ENCODE measurements around the gene CTSZ. TPM values are rescaled to one million over a fixed set of nuclear protein-coding genes. Genes with fewer than 3 reads are reported as not detected.

CTSZ gene
- total RNA-seq, 5 donors from 2014 or later (not counting 1 experiment from before 2014, with no cell fraction given): 16.8 to 37.1 (median 26.1) TPM

DNA sequence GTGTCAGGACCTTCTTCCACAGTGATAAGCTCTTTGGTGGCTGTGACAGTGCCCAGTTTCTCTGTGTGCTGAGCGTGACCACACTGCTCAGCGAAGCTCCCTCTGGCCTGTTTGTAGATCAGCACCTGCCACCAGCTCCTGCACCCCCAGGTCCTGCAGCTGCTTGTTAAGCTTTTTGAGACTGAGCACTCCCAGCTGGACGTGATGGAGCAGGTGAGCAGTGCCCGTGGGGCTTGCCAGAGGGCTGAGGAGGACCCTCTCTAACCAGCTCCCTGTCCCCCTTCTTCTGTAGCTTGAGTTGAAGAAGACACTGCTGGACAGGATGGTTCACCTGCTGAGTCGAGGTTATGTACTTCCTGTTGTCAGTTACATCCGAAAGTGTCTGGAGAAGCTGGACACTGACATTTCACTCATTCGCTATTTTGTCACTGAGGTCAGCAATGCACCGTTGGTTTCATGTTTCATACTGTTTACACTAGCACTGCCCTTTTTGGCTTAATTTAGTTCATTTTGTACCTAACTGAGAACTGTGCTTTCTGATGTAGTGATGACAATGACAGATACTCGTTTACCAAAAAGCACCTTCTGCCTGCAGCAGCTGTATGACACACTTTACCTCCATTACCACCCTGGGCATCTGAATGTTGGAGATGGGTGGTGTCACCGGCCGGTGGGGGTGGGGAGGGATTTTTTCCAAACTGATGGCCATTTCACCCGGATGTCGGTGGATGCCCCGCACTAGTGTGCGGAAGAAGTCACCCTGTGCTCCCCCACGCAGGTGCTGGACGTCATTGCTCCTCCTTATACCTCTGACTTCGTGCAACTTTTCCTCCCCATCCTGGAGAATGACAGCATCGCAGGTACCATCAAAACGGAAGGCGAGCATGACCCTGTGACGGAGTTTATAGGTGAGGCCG is 13.5 kb downstream of the CTSZ start:
- peaks cover 18 to 88% of the 10 kb centered on the region in 2 donors for H3K36me3 ChIP-seq (ENCODE audit: control insufficient read depth in 2 of 2, extremely low read depth in 1 of 2, insufficient read depth in 1 of 2, low read length in 1 of 2)
- no peak overlapping the region for H3K4me3 ChIP-seq (ENCODE audit: control insufficient read depth in 1 of 2, extremely low read depth in 1 of 2, low read length in 1 of 2)
- ATAC-seq (replicated peaks in 1 of 4) (no peak), DNase-seq (no peak)
- H3K4me3 Mint-ChIP-seq: no peak overlapping the region
- no peaks in the 10 kb centered on the region for H3K27me3 Mint-ChIP-seq
- H3K27ac ChIP-seq (ENCODE audit: low read length): no peak overlapping the region
- no peaks in the 10 kb centered on the region for H3K27me3 ChIP-seq (replicated peaks in 1 of 2; ENCODE audit: control insufficient read depth in 2 of 2, extremely low read depth in 1 of 2, insufficient read depth in 2 of 2, low read length in 1 of 2)
- no peaks in the 10 kb centered on the region for H3K9me3 ChIP-seq
- no peaks in the 10 kb centered on the region for H3K4me1 ChIP-seq (ENCODE audit: control insufficient read depth in 1 of 2, extremely low read depth in 1 of 2, insufficient read depth in 2 of 2, low read length in 2 of 2)
- H3K9me3 Mint-ChIP-seq: no peaks in the 10 kb centered on the region
- peak overlapping the region in 1 of 2 donors; percentile 77 for H3K27ac Mint-ChIP-seq
- peaks cover 0 to 3% (median 3%) of the 10 kb centered on the region in 3 donors for H3K4me1 Mint-ChIP-seq
- WGBS (ENCODE audit: insufficient coverage): 92% methylated on average over 10 of the region's 23 CpGs
- POLR2A ChIA-PET: interaction anchor here (0.6 to 0.7 kb wide), 3 partner anchors 17 to 340 kb away, joined by 3 to 6 read pairs (median 6); no protein-coding TSS in a partner anchor
- H3K36me3 Mint-ChIP-seq: peaks cover 64% of the 10 kb centered on the region
- CTCF ChIA-PET: interaction anchor here (0.6 to 0.8 kb wide), 2 partner anchors 9 to 57 kb away, joined by 3 read pairs; no protein-coding TSS in a partner anchor

- 100% methylated on average over 1 of the region's 3 CpGs for WGBS (ENCODE audit: insufficient coverage)
- no peak for ATAC-seq (replicated peaks in 1 of 4)
- Mint-ChIP-seq H3K4me1 (peaks cover 0 to 3% (median 3%) of the 10 kb centered on the region in 3 donors), H3K27ac (no peak overlapping the region), H3K4me3 (no peak overlapping the region), H3K9me3 (no peaks in the 10 kb centered on the region), H3K27me3 (no peaks in the 10 kb centered on the region), H3K36me3 (peaks cover 68% of the 10 kb centered on the region)
- ChIA-PET CTCF (interaction anchor here in 1 of 2 donors (0.6 kb wide), 1 partner anchor 57 kb away, joined by 3 read pairs; no protein-coding TSS in a partner anchor), POLR2A (interaction anchor here (0.6 to 0.7 kb wide), 2 partner anchors 16 to 339 kb away, joined by 3 to 6 read pairs; no protein-coding TSS in a partner anchor)
- Histone ChIP-seq H3K4me1 (ENCODE audit: control insufficient read depth in 1 of 2, extremely low read depth in 1 of 2, insufficient read depth in 2 of 2, low read length in 2 of 2) (no peaks in the 10 kb centered on the region), H3K27me3 (replicated peaks in 1 of 2; ENCODE audit: control insufficient read depth in 2 of 2, extremely low read depth in 1 of 2, insufficient read depth in 2 of 2, low read length in 1 of 2) (no peaks in the 10 kb centered on the region), H3K9me3 (no peaks in the 10 kb centered on the region), H3K36me3 (ENCODE audit: control insufficient read depth in 2 of 2, extremely low read depth in 1 of 2, insufficient read depth in 1 of 2, low read length in 1 of 2) (peaks cover 18 to 95% of the 10 kb centered on the region in 2 donors), H3K4me3 (ENCODE audit: control insufficient read depth in 1 of 2, extremely low read depth in 1 of 2, low read length in 1 of 2) (no peak overlapping the region), H3K27ac (ENCODE audit: low read length) (no peak overlapping the region)
- DNase-seq: no peak
Observed at GRCh38 chr20:58992911-58993310, 14.1 kb downstream of the CTSZ start.

DNA sequence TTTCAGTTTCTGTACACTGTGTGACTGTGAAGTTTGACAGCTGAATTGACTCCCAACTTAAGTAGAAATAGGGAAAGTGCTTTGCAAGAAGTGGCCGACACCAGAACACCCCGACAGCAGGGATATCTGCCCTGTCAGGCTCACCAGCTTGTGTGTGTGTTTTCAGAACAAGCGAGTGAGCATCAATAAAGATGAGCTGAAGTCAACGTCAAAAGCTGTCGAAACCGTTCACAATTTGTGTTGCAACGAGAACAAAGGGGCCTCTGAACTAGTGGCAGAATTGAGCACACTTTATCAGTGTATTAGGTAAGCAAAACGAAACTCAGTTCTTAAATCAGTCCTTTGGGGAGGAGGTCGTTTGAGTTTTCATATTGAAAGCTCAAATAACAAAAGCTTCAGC is 15.3 kb downstream of the CTSZ start:
- Mint-ChIP-seq H3K4me3 (no peak overlapping the region), H3K4me1 (peaks cover 0 to 5% (median 4%) of the 10 kb centered on the region in 3 donors), H3K27me3 (no peaks in the 10 kb centered on the region), H3K9me3 (no peaks in the 10 kb centered on the region), H3K36me3 (peaks cover 71% of the 10 kb centered on the region), H3K27ac (no peak overlapping the region)
- H3K4me3 ChIP-seq (ENCODE audit: control insufficient read depth in 1 of 2, extremely low read depth in 1 of 2, low read length in 1 of 2): no peak overlapping the region
- DNase-seq (no peak), ATAC-seq (replicated peaks in 1 of 4) (no peak)
- H3K9me3 ChIP-seq: no peaks in the 10 kb centered on the region
- H3K36me3 ChIP-seq (ENCODE audit: control insufficient read depth in 2 of 2, extremely low read depth in 1 of 2, insufficient read depth in 1 of 2, low read length in 1 of 2): peaks cover 13 to 95% of the 10 kb centered on the region in 2 donors
- 99% methylated on average over 7 of the region's 9 CpGs for WGBS (ENCODE audit: insufficient coverage)
- CTCF ChIA-PET: interaction anchor here in 1 of 2 donors (0.5 kb wide), 1 partner anchor 53 kb away, joined by 5 read pairs; no protein-coding TSS in a partner anchor
- POLR2A ChIA-PET: no interaction called here
- H3K4me1 ChIP-seq (ENCODE audit: control insufficient read depth in 1 of 2, extremely low read depth in 1 of 2, insufficient read depth in 2 of 2, low read length in 2 of 2): no peaks in the 10 kb centered on the region
- no peaks in the 10 kb centered on the region for H3K27me3 ChIP-seq (replicated peaks in 1 of 2; ENCODE audit: control insufficient read depth in 2 of 2, extremely low read depth in 1 of 2, insufficient read depth in 2 of 2, low read length in 1 of 2)
- no peak overlapping the region for H3K27ac ChIP-seq (ENCODE audit: low read length)

- Mint-ChIP-seq H3K4me1 (peaks cover under 1 to 10% (median 8%) of the 10 kb centered on the region in 3 donors), H3K27ac (peak overlapping the region in 1 of 2 donors; percentile 49), H3K27me3 (no peaks in the 10 kb centered on the region), H3K9me3 (no peaks in the 10 kb centered on the region), H3K4me3 (no peak overlapping the region), H3K36me3 (peaks cover 68% of the 10 kb centered on the region)
- Histone ChIP-seq H3K36me3 (ENCODE audit: control insufficient read depth in 2 of 2, extremely low read depth in 1 of 2, insufficient read depth in 1 of 2, low read length in 1 of 2) (peaks cover 13 to 95% of the 10 kb centered on the region in 2 donors), H3K9me3 (no peaks in the 10 kb centered on the region), H3K27ac (ENCODE audit: low read length) (no peak overlapping the region), H3K4me1 (ENCODE audit: control insufficient read depth in 1 of 2, extremely low read depth in 1 of 2, insufficient read depth in 2 of 2, low read length in 2 of 2) (peaks cover 0 to 2% of the 10 kb centered on the region in 2 experiments), H3K4me3 (ENCODE audit: control insufficient read depth in 1 of 2, extremely low read depth in 1 of 2, low read length in 1 of 2) (no peak overlapping the region), H3K27me3 (replicated peaks in 1 of 2; ENCODE audit: control insufficient read depth in 2 of 2, extremely low read depth in 1 of 2, insufficient read depth in 2 of 2, low read length in 1 of 2) (no peaks in the 10 kb centered on the region)
- ChIA-PET CTCF (interaction anchor here in 1 of 2 donors (0.5 to 0.6 kb wide), 2 partner anchors 52 to 615 kb away, joined by 3 to 5 read pairs; no protein-coding TSS in a partner anchor), POLR2A (no interaction called here)
- 89% methylated on average over 4 of the region's 14 CpGs for WGBS (ENCODE audit: insufficient coverage)
- DNase-seq: no peak
- ATAC-seq (replicated peaks in 1 of 4): no peak
Observed at GRCh38 chr20:58990651-58991445, 16.2 kb downstream of the CTSZ start.

GRCh38 chr20:58989196-58989595 is 17.9 kb downstream of the CTSZ start:
- no peak overlapping the region for H3K27ac ChIP-seq (ENCODE audit: low read length)
- Mint-ChIP-seq H3K27ac (no peak overlapping the region), H3K4me1 (peaks cover 17 to 25% (median 21%) of the 10 kb centered on the region in 3 donors), H3K9me3 (no peaks in the 10 kb centered on the region), H3K36me3 (peaks cover 64% of the 10 kb centered on the region), H3K27me3 (no peaks in the 10 kb centered on the region), H3K4me3 (no peak overlapping the region)
- ATAC-seq (replicated peaks in 1 of 4) (no peak), DNase-seq (no peak)
- no peaks in the 10 kb centered on the region for H3K27me3 ChIP-seq (replicated peaks in 1 of 2; ENCODE audit: control insufficient read depth in 2 of 2, extremely low read depth in 1 of 2, insufficient read depth in 2 of 2, low read length in 1 of 2)
- H3K36me3 ChIP-seq (ENCODE audit: control insufficient read depth in 2 of 2, extremely low read depth in 1 of 2, insufficient read depth in 1 of 2, low read length in 1 of 2): peaks cover 8 to 86% of the 10 kb centered on the region in 2 donors
- POLR2A ChIA-PET: no interaction called here
- H3K4me3 ChIP-seq (ENCODE audit: control insufficient read depth in 1 of 2, extremely low read depth in 1 of 2, low read length in 1 of 2): no peak overlapping the region
- CTCF ChIA-PET: interaction anchor here in 1 of 2 donors (0.6 kb wide), 1 partner anchor 151 kb away, joined by 7 read pairs; no protein-coding TSS in a partner anchor
- H3K9me3 ChIP-seq: no peaks in the 10 kb centered on the region
- H3K4me1 ChIP-seq (ENCODE audit: control insufficient read depth in 1 of 2, extremely low read depth in 1 of 2, insufficient read depth in 2 of 2, low read length in 2 of 2): peaks cover under 1 to 9% of the 10 kb centered on the region in 2 experiments
- 100% methylated on average over 4 of the region's 10 CpGs for WGBS (ENCODE audit: insufficient coverage)

GRCh38 chr20:58988565-58988882 is 18.5 kb downstream of the CTSZ start:
- ChIA-PET POLR2A (no interaction called here), CTCF (no interaction called here)
- WGBS (ENCODE audit: insufficient coverage): 97% methylated on average over 4 of the region's 6 CpGs
- Mint-ChIP-seq H3K9me3 (no peaks in the 10 kb centered on the region), H3K27ac (no peak overlapping the region), H3K4me3 (no peak overlapping the region), H3K27me3 (no peaks in the 10 kb centered on the region), H3K36me3 (peaks cover 59% of the 10 kb centered on the region), H3K4me1 (peaks cover 23 to 29% (median 28%) of the 10 kb centered on the region in 3 donors)
- Histone ChIP-seq H3K27me3 (replicated peaks in 1 of 2; ENCODE audit: control insufficient read depth in 2 of 2, extremely low read depth in 1 of 2, insufficient read depth in 2 of 2, low read length in 1 of 2) (no peaks in the 10 kb centered on the region), H3K4me1 (ENCODE audit: control insufficient read depth in 1 of 2, extremely low read depth in 1 of 2, insufficient read depth in 2 of 2, low read length in 2 of 2) (peaks cover 3 to 16% of the 10 kb centered on the region in 2 experiments), H3K9me3 (no peaks in the 10 kb centered on the region), H3K36me3 (ENCODE audit: control insufficient read depth in 2 of 2, extremely low read depth in 1 of 2, insufficient read depth in 1 of 2, low read length in 1 of 2) (peaks cover 8 to 82% of the 10 kb centered on the region in 2 donors), H3K4me3 (ENCODE audit: control insufficient read depth in 1 of 2, extremely low read depth in 1 of 2, low read length in 1 of 2) (no peak overlapping the region), H3K27ac (ENCODE audit: low read length) (no peak overlapping the region)
- ATAC-seq (replicated peaks in 1 of 4): no peak
- no peak for DNase-seq

All from T-cell (primary cell).